ENCODE measurements around the gene EYA2.
A peak's percentile ranks its signal among the peaks of the same experiment; 100 is the strongest.

EYA2 gene

GRCh38 chr20:47127999-47128398, 233.4 kb downstream of the EYA2 start:
- in situ Hi-C loops (cut with HindIII; ENCODE audit: low pct_ligation_motif_present, low pct_unique_long_range_greater_than_20kb, low sequenced_read_pairs) = loop anchor here (25.0 kb wide), 1 partner anchor 366 kb away; no protein-coding TSS in a partner anchor

GRCh38 chr20:47129306-47129705, 234.7 kb downstream of the EYA2 start:
- in situ Hi-C loops (cut with HindIII; ENCODE audit: low pct_ligation_motif_present, low pct_unique_long_range_greater_than_20kb, low sequenced_read_pairs) = loop anchor here (25.0 kb wide), 1 partner anchor 367 kb away; no protein-coding TSS in a partner anchor
- no peak for DNase-seq

More at GRCh38 chr20:47127999-47128398, 233.4 kb downstream of the EYA2 start:
- DNase-seq = no peak

DNA sequence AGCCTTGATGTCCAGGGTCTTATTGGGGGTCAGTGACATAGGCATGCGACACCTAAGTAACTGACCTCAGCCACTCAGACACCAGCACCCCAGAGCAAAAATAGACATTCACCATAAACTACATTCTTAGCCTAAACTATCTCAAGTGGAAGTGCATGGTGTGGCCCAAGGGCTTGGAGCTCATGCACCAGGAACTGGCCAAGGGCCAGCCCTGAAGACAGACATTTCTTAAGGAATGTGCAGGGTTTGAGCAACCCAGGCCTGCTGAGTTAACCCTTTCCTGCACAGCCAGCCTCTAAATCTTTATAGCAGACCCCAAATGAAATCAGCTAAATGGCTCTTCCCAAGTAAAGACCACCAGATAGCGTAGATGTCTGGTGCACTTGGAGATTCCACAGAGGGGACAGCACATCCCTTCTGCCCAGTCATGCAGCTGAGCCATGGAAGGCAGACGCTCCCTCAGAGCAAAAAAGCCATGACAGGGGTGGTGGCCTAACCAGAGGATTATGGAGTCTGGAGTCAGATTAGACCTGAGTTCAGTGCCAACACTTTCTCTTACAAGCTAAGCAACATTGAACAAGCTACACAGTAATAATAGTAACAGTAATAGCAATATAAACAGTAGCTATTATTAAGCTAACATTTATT, 239.3 kb downstream of the EYA2 start:
- peak; percentile 3 for DNase-seq
- in situ Hi-C loops (cut with HindIII; ENCODE audit: low pct_ligation_motif_present, low pct_unique_long_range_greater_than_20kb, low sequenced_read_pairs) = loop anchor here (25.0 kb wide), 1 partner anchor 372 kb away; no protein-coding TSS in a partner anchor

DNA sequence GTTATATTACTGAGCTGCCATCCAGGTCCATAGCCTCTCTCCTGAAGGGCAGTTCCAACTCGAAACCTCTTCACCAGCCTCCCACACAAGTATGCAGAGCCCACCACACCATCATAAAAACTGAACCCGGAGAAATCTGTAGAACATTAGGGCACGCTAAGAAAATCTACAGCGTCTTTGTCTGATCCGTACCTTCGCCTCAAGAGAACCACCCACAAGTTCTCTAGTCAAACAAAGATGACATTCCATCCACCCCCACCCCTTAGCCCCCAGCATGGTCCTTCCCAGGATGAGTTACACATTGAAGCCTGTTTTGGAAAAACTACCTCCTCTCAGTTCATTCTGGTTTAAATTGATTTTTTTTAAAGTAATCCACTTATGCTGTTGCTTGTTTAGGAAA, 242.1 kb downstream of the EYA2 start:
- no peak for DNase-seq
- in situ Hi-C loops (cut with HindIII; ENCODE audit: low pct_ligation_motif_present, low pct_unique_long_range_greater_than_20kb, low sequenced_read_pairs) = loop anchor here (25.0 kb wide), 1 partner anchor 374 kb away; no protein-coding TSS in a partner anchor

- DNase-seq = no peak
- in situ Hi-C loops (cut with HindIII; ENCODE audit: low pct_ligation_motif_present, low pct_unique_long_range_greater_than_20kb, low sequenced_read_pairs) = loop anchor here (25.0 kb wide), 1 partner anchor 375 kb away; no protein-coding TSS in a partner anchor
Observed at GRCh38 chr20:47137231-47137870, 242.7 kb downstream of the EYA2 start.

DNA sequence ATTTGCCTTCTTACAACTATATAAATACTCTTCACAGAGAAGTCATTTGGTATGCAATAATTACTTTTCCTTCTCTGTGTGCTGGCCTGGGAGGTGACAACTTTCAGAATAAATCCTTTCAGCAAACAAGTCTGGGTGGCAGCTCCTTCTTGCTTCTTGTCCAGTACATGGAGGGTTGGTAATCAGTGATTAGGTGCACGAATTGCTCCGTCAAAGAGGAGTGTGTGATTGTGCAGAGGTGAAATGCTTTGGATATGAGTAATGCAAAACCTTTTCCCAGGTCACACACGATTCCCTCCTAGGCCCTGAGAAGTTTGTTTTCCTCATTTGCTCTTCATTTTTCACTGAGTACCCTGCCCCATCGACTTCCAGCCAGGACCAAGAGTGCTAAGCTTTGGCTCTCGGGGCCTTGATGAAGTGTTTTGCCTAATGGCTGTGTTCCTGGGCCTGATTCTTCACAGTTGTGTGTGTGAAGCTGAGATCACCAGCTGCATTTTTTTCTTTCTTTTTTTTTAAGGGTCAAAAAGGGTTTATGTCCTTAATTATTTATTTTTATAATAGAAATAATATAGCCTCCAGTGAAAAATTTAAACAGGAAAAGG, 245.4 kb downstream of the EYA2 start:
- DNase-seq = no peak
- in situ Hi-C loops (cut with HindIII; ENCODE audit: low pct_ligation_motif_present, low pct_unique_long_range_greater_than_20kb, low sequenced_read_pairs) = loop anchor here (25.0 kb wide), 1 partner anchor 378 kb away; no protein-coding TSS in a partner anchor

GRCh38 chr20:47141350-47141921, 246.8 kb downstream of the EYA2 start:
- no peak for DNase-seq
- in situ Hi-C loops (cut with HindIII; ENCODE audit: low pct_ligation_motif_present, low pct_unique_long_range_greater_than_20kb, low sequenced_read_pairs) = loop anchor here (25.0 kb wide), 1 partner anchor 379 kb away; no protein-coding TSS in a partner anchor

GRCh38 chr20:47141941-47142773, 247.5 kb downstream of the EYA2 start:
- in situ Hi-C loops (cut with HindIII; ENCODE audit: low pct_ligation_motif_present, low pct_unique_long_range_greater_than_20kb, low sequenced_read_pairs) = loop anchor here (25.0 kb wide), 1 partner anchor 380 kb away; no protein-coding TSS in a partner anchor
- no peak for DNase-seq

- no peak for DNase-seq
- in situ Hi-C loops (cut with HindIII; ENCODE audit: low pct_ligation_motif_present, low pct_unique_long_range_greater_than_20kb, low sequenced_read_pairs) = loop anchor here (25.0 kb wide), 1 partner anchor 380 kb away; no protein-coding TSS in a partner anchor
Observed at GRCh38 chr20:47142774-47143170, 248.1 kb downstream of the EYA2 start.

DNA sequence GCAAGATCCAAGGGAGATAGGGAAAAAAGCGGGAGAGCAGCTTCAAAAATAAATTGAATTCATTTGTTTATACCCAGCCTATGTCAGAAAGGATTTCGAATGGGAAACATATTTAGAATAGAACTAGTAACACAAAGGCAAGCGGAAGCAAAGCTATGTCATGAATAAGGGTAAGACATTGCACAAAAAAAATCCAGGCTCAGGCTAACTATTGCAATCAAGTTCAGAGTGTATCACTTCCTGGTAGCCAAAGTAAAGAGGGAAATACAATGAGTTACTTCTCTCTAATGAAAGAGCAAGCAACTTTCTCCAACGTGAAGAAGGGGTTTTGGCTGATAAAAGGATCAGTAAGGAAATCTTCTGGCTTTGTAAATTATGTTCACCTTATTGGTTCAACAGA, 249.0 kb downstream of the EYA2 start:
- in situ Hi-C loops (cut with HindIII; ENCODE audit: low pct_ligation_motif_present, low pct_unique_long_range_greater_than_20kb, low sequenced_read_pairs) = loop anchor here (25.0 kb wide), 1 partner anchor 381 kb away; no protein-coding TSS in a partner anchor
- DNase-seq = no peak

DNA sequence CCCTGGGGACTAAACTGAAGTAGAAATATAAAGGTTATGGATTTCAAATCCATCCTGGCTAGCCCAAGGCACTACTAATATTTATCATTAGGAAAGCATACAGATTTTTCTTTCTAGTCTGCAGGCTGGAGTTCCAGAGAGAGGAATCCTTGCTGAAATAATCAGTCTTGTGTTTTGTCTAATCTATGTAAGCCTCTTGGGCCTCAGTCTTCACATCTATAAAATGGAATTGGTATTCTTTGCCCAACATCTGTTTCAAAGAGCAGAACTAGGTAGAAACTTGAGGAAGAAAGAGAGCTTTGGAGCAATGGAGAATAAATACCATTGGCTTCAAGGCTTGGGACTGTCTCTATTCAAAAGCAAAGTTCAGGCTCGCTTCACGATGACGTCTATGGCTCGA, 249.8 kb downstream of the EYA2 start:
- in situ Hi-C loops (cut with HindIII; ENCODE audit: low pct_ligation_motif_present, low pct_unique_long_range_greater_than_20kb, low sequenced_read_pairs) = loop anchor here (25.0 kb wide), 1 partner anchor 382 kb away; no protein-coding TSS in a partner anchor
- DNase-seq = no peak

DNA sequence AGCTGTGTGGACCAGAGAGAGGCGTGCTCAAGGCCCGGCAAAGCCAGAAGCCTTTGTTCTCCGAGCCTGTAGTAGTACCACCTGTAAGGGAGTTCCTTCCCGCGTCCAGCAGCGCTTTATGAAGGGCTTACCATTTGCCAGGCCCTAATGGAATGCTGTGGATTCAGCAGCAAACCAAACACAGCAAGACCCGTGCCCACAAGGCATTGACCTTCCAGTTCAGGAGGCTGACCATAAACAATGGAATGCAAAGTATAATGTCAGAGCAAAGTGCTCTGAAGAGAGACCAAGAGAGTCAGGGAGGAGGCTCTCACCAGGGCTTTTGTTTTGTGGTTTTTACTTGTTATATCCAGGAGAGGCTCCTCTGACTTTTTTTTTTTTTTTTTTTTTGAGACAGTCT, 252.0 kb downstream of the EYA2 start:
- in situ Hi-C loops (cut with HindIII; ENCODE audit: low pct_ligation_motif_present, low pct_unique_long_range_greater_than_20kb, low sequenced_read_pairs) = loop anchor here (25.0 kb wide), 1 partner anchor 384 kb away; no protein-coding TSS in a partner anchor
- peak; percentile 14 for DNase-seq

DNA sequence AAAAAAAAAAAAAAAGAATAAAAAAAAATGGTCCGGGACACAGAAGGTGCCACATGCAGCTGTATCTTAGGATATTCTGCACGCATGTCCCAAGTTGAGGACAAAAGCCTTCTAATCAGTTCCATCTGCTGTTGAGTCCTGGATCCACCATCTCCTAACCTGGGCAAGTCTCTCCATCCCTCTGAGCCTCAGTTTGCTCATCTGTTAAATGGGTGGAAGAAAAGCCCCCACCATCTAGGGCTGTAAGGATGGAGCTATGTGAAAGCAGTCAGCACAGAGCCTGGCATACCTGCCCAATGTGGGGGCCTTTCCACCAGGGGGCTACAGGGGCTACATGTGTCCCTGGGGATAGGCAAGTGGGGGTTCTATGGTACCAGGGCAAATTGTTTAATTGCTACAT, 253.4 kb downstream of the EYA2 start:
- in situ Hi-C loops (cut with HindIII; ENCODE audit: low pct_ligation_motif_present, low pct_unique_long_range_greater_than_20kb, low sequenced_read_pairs) = loop anchor here (25.0 kb wide), 1 partner anchor 386 kb away; no protein-coding TSS in a partner anchor

DNA sequence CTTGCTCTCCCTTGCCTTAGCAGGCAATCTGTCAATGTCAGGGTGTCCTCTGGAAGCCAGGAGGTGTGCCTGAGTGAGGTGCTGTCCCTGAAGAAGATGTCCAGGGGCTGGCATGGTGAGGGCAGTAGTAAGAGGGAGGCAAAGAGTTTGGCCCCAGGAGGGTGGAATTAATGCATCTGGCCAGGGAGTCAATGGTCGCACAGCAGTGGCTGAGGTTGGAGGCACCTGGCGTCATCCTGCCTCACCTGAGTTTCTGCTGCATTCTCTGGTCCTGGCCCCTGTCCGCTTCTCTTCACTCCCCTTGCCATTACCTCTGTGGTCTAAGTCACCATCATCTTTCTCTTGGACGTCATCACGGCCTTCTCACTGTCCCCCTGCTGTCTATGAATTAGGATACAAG, 255.3 kb downstream of the EYA2 start:
- in situ Hi-C loops (cut with HindIII; ENCODE audit: low pct_ligation_motif_present, low pct_unique_long_range_greater_than_20kb, low sequenced_read_pairs) = loop anchor here (25.0 kb wide), 1 partner anchor 388 kb away; no protein-coding TSS in a partner anchor
- no peak for DNase-seq

More for the DNA sequence above, 253.4 kb downstream of the EYA2 start:
- DNase-seq = no peak

- peak; percentile 64 for DNase-seq
- in situ Hi-C loops (cut with HindIII; ENCODE audit: low pct_ligation_motif_present, low pct_unique_long_range_greater_than_20kb, low sequenced_read_pairs) = no loop called here
Observed at GRCh38 chr20:47150403-47151152, 255.9 kb downstream of the EYA2 start.

DNA sequence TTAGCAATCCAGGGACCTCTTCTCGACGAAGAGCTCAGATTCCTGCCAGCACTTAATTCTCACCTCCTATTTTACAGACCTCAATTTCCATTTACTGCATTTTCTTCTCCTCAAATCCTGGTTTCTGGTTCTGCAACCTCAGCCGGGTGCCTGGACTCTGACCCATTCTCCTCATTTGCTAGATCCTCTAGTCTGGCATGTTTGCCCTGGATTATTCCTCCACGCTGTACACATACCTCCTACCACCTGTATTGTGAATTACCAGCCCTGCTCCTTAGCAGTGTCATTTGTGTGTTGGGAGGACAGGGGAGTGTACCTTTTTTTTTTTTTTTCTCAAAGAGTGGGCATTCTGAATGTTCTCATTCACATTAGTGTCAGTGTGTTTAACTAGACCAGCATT, 257.4 kb downstream of the EYA2 start:
- DNase-seq = no peak
- in situ Hi-C loops (cut with HindIII; ENCODE audit: low pct_ligation_motif_present, low pct_unique_long_range_greater_than_20kb, low sequenced_read_pairs) = no loop called here

DNA sequence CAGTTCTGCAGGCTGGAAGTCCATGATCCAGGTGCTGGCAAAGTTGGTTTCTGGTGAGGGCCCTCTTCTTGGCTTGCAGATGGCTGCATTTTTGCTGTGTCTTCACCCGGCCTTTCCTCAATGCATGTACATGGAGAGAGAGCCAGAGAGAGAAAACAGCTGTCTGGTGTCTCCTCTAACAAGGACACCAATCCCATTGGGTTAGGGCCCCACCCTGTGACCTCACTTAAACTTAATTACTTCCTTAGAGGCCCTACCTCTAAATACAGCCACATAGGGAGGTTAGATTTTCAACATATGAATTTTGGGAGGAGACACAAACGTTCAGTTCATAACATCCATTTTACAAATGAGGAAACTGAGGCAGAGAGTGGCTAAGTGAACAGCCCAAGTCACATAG, 259.4 kb downstream of the EYA2 start:
- DNase-seq = no peak
- in situ Hi-C loops (cut with HindIII; ENCODE audit: low pct_ligation_motif_present, low pct_unique_long_range_greater_than_20kb, low sequenced_read_pairs) = no loop called here
